CD4-positive, CD25-positive, alpha-beta regulatory T cell (primary cell): Measurements from ENCODE around the gene PLPP3. TPM values are rescaled to one million over a fixed set of nuclear protein-coding genes. Genes with fewer than 3 reads are reported as not detected.

Source experiments
- polyA plus RNA-seq, 4 donors: library from polyadenylated mRNA; unstranded; fragments of 300-500 nt; fragmentation: Illumina TruSeq; gene quantifications; one replicate each; pipeline ENCODE4 v1.2.3, GENCODE V29; 2021
- total RNA-seq: library from RNA; stranded (reverse); gene quantifications from one replicate; pipeline ENCODE4 v1.2.3, GENCODE V29; 2022

PLPP3 gene
- total and polyA plus RNA-seq, 5 donors from 2014 or later, result 0.13 TPM; not detected in 4

Other genes with a start within 250 kb of the PLPP3 start
- not detected for gene PRKAA2, start 65.8 kb upstream of the PLPP3 start, total RNA-seq
- not detected for gene PRKAA2, start 65.8 kb upstream of the PLPP3 start, polyA plus RNA-seq
- gene FYB2, start 239.8 kb upstream of the PLPP3 start, total RNA-seq, result not detected
- gene FYB2, start 239.8 kb upstream of the PLPP3 start, polyA plus RNA-seq, result not detected